OCI-LY1 (cell line): ENCODE data around the gene USP28.

Experiments used
- H2AFZ ChIP-seq: fragments of 200-600 bp; sonication (generic), shearing (Covaris generic); 2 replicates; pipeline ENCODE4 v1.6.0; 2014; ENCODE audit warnings: antibody characterized with exemption, mild to moderate bottlenecking, low read length
- H3F3A ChIP-seq: fragments of 200-600 bp; sonication (generic), shearing (Covaris generic); 2 replicates; pipeline ENCODE4 v1.6.0; 2014; ENCODE audit warnings: mild to moderate bottlenecking, antibody characterized with exemption, low read length, moderate library complexity; ENCODE audit not compliant: insufficient read depth
- H3K27ac ChIP-seq: fragments of 200-600 bp; sonication (generic); 2 replicates; pipeline ENCODE4 v1.5.1; 2014; ENCODE audit warnings: low read length, mixed run types, mild to moderate bottlenecking, low read depth; ENCODE audit not compliant: poor library complexity, severe bottlenecking
- H3K27me3 ChIP-seq: fragments of 200-600 bp; sonication (generic); 2 replicates; pipeline ENCODE4 v1.6.0; 2014; ENCODE audit warnings: antibody characterized with exemption, mild to moderate bottlenecking, low read length, moderate library complexity; ENCODE audit not compliant: insufficient read depth
- H3K36me3 ChIP-seq: fragments of 200-600 bp; sonication (generic); 2 replicates; pipeline ENCODE4 v1.6.1; 2014; ENCODE audit warnings: mild to moderate bottlenecking, antibody characterized with exemption, low read length, moderate library complexity, mixed read lengths; ENCODE audit not compliant: insufficient read depth
- H3K4me1 ChIP-seq: fragments of 200-600 bp; sonication (generic); 2 replicates; pipeline ENCODE4 v1.5.1; 2014; ENCODE audit warnings: mild to moderate bottlenecking, low read length, moderate library complexity; ENCODE audit not compliant: insufficient read depth, severe bottlenecking
- H3K4me2 ChIP-seq: fragments of 200-600 bp; sonication (generic), shearing (Covaris generic); 2 replicates; pipeline ENCODE4 v1.6.1; 2014; ENCODE audit warnings: low read length
- H3K4me3 ChIP-seq: fragments of 200-600 bp; sonication (generic); 2 replicates; pipeline ENCODE4 v1.5.1; 2014; ENCODE audit warnings: low read length, low read depth, mild to moderate bottlenecking, mixed read lengths; ENCODE audit not compliant: poor library complexity, severe bottlenecking
- H3K79me2 ChIP-seq: fragments of 200-600 bp; shearing (Covaris generic); 2 replicates; pipeline ENCODE4 v1.6.1; 2016; ENCODE audit warnings: mixed run types, low read length, mixed read lengths; ENCODE audit not compliant: insufficient read depth
- H3K9ac ChIP-seq: fragments of 200-600 bp; sonication (generic), shearing (Covaris generic); 2 replicates; pipeline ENCODE4 v1.6.1; 2014; ENCODE audit warnings: mild to moderate bottlenecking, low read length, mixed read lengths
- H3K9me2 ChIP-seq: fragments of 200-600 bp; sonication (generic), shearing (Covaris generic); 2 replicates; pipeline ENCODE4 v1.6.1; 2014; ENCODE audit warnings: low read depth, mild to moderate bottlenecking, low read length, mixed read lengths
- H3K9me3 ChIP-seq: fragments of 200-600 bp; shearing (Covaris generic); 2 replicates; pipeline ENCODE4 v1.6.1; 2014; ENCODE audit warnings: low read length, mixed read lengths
- H4K20me1 ChIP-seq: fragments of 200-600 bp; sonication (generic), shearing (Covaris generic); 2 replicates; pipeline ENCODE4 v1.6.0; 2016; ENCODE audit warnings: mild to moderate bottlenecking, low read length; ENCODE audit not compliant: insufficient read depth
- EZH2 ChIP-seq: fragments of 200-600 bp; sonication (generic), shearing (Covaris generic); IDR thresholded peaks from 2 replicates; pipeline ENCODE4 v1.8.0; 2017; ENCODE audit warnings: borderline replicate concordance, mixed run types, mild to moderate bottlenecking, antibody characterized with exemption, low read length, moderate library complexity, mixed read lengths
- TF ChIP-seq, protein P1 (sequence below): fragments of 200-600 bp; sonication (generic), shearing (Covaris generic); IDR thresholded peaks from 2 replicates; pipeline ENCODE4 v1.5.1; 2017; ENCODE audit warnings: mild to moderate bottlenecking, antibody characterized with exemption, low read length, moderate library complexity, mixed read lengths

The USP28 gene

GRCh38 chr11:113827477-113827876 is 47.9 kb downstream of the USP28 start:
- Histone ChIP-seq H3F3A (no peaks in the 10 kb centered on the region), H3K36me3 (peaks cover 64% of the 10 kb centered on the region), H3K4me1 (no peaks in the 10 kb centered on the region), H3K27ac (no peak overlapping the region), H3K4me3 (no peak overlapping the region), H3K79me2 (no peaks in the 10 kb centered on the region), H3K27me3 (no peaks in the 10 kb centered on the region), H3K9me2 (no peaks in the 10 kb centered on the region), H3K4me2 (no peak overlapping the region), H3K9me3 (no peaks in the 10 kb centered on the region), H2AFZ (no peak overlapping the region), H3K9ac (no peak overlapping the region), H4K20me1 (no peaks in the 10 kb centered on the region)
- TF ChIP-seq, protein P1, sequence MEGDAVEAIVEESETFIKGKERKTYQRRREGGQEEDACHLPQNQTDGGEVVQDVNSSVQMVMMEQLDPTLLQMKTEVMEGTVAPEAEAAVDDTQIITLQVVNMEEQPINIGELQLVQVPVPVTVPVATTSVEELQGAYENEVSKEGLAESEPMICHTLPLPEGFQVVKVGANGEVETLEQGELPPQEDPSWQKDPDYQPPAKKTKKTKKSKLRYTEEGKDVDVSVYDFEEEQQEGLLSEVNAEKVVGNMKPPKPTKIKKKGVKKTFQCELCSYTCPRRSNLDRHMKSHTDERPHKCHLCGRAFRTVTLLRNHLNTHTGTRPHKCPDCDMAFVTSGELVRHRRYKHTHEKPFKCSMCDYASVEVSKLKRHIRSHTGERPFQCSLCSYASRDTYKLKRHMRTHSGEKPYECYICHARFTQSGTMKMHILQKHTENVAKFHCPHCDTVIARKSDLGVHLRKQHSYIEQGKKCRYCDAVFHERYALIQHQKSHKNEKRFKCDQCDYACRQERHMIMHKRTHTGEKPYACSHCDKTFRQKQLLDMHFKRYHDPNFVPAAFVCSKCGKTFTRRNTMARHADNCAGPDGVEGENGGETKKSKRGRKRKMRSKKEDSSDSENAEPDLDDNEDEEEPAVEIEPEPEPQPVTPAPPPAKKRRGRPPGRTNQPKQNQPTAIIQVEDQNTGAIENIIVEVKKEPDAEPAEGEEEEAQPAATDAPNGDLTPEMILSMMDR = no peak
- TF ChIP-seq EZH2 = no peak

DNA sequence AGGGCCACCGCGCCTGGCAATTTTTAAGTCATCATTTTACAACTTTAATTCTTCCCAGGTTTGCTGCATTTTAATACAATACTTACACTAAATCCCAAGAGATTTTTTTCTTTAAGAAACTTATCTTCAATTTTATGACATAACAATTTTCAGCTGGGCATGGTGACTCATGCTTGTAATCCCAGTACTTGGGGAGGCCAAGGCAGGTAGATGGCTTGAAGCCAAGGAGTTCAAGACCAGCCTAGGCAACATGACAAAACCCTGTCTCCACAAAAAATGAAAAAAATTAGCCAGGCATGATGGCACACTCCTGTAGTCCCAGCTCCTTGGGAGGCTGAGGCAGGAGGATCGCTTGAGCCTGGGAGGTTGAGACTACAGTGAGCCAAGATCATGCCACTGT is 56.9 kb downstream of the USP28 start:
- Histone ChIP-seq H3K4me3 (no peak overlapping the region), H4K20me1 (no peaks in the 10 kb centered on the region), H3K9ac (no peak overlapping the region), H3K4me2 (no peak overlapping the region), H3K27ac (no peak overlapping the region), H3K36me3 (peaks cover 22% of the 10 kb centered on the region), H3K79me2 (no peaks in the 10 kb centered on the region), H2AFZ (no peak overlapping the region), H3F3A (no peaks in the 10 kb centered on the region), H3K27me3 (no peaks in the 10 kb centered on the region), H3K9me3 (no peaks in the 10 kb centered on the region), H3K4me1 (no peaks in the 10 kb centered on the region), H3K9me2 (no peaks in the 10 kb centered on the region)
- TF ChIP-seq, protein P1 = no peak
- TF ChIP-seq EZH2 = no peak

DNA sequence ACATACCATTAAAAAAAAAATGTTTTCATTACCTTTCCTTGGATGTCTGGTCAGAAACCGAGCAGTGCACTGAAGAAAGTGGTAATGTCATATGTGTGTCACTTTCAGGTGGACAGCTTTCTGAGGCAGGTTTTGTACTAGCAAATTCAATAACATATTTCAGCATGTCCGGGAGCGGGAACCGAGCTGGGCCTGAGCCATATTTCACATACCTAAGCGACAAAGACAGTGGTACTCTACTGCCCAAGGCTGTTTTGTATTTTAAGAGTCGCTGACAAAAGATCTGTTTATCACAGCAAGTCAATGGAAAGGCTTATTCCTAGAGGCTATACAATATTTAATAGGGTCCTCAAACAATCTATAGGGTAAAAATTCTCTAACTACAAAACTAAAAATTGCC is 57.7 kb downstream of the USP28 start:
- peaks cover 16% of the 10 kb centered on the region for H3K36me3 ChIP-seq
- no peak overlapping the region for H3K4me3 ChIP-seq
- H3K27me3 ChIP-seq = no peaks in the 10 kb centered on the region
- no peaks in the 10 kb centered on the region for H3K79me2 ChIP-seq
- H3K4me1 ChIP-seq = no peaks in the 10 kb centered on the region
- H3K9ac ChIP-seq = no peak overlapping the region
- no peak overlapping the region for H2AFZ ChIP-seq
- no peaks in the 10 kb centered on the region for H3K9me2 ChIP-seq
- no peak for TF ChIP-seq EZH2
- TF ChIP-seq, protein P1 = no peak
- no peak overlapping the region for H3K4me2 ChIP-seq
- no peak overlapping the region for H3K27ac ChIP-seq
- no peaks in the 10 kb centered on the region for H3F3A ChIP-seq
- no peaks in the 10 kb centered on the region for H3K9me3 ChIP-seq
- H4K20me1 ChIP-seq = no peaks in the 10 kb centered on the region
